Esophagus squamous epithelium (tissue), 4 donors: ENCODE data around the gene PBX3.

Experiments
- POLR2A ChIP-seq, 4 donors: fragments of 450-650 bp; IDR thresholded peaks; one replicate each; pipeline ENCODE4 v1.6.1; 2017; ENCODE audit warnings: antibody characterized with exemption in 4 of 4, mild to moderate bottlenecking in 4 of 4, moderate library complexity in 3 of 4
- TF ChIP-seq, protein P1 (sequence below), 6 experiments: fragments of 450-650 bp in 4 of 6; fragments of 200-600 bp in 2 of 6; sonication (generic) in 2 of 6; IDR thresholded peaks; one replicate each; pipeline ENCODE4 v1.5.1; 2016 to 2019; ENCODE audit warnings: antibody characterized with exemption in 6 of 6, mild to moderate bottlenecking in 4 of 6, moderate library complexity in 4 of 6

DNA sequence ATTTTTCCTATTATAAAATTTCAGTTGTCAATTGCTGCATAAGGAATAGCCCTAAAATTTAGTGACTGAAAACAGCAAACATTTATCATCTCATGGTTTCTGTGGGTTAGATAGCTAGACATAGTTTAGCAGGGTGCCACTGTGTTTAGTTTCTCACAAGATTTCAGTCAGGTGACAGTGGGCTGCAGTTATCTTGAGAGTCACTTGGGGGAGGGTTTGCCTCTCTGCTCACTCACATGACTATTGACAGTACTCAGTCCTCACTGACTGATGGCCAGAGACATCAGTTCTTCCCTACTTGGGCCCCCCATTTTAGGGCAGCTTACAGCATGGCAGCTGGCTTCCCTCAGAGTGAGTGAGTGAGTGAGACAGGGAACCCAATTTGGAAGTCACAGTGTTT is 42.0 kb downstream of the PBX3 start:
- TF ChIP-seq, protein P1, sequence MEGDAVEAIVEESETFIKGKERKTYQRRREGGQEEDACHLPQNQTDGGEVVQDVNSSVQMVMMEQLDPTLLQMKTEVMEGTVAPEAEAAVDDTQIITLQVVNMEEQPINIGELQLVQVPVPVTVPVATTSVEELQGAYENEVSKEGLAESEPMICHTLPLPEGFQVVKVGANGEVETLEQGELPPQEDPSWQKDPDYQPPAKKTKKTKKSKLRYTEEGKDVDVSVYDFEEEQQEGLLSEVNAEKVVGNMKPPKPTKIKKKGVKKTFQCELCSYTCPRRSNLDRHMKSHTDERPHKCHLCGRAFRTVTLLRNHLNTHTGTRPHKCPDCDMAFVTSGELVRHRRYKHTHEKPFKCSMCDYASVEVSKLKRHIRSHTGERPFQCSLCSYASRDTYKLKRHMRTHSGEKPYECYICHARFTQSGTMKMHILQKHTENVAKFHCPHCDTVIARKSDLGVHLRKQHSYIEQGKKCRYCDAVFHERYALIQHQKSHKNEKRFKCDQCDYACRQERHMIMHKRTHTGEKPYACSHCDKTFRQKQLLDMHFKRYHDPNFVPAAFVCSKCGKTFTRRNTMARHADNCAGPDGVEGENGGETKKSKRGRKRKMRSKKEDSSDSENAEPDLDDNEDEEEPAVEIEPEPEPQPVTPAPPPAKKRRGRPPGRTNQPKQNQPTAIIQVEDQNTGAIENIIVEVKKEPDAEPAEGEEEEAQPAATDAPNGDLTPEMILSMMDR (IDR thresholded peaks at IDR 0.05), result no peak
- no peak for TF ChIP-seq POLR2A (IDR thresholded peaks at IDR 0.05)
